Measurements from ENCODE around the gene TET3.

TET3 gene

DNA sequence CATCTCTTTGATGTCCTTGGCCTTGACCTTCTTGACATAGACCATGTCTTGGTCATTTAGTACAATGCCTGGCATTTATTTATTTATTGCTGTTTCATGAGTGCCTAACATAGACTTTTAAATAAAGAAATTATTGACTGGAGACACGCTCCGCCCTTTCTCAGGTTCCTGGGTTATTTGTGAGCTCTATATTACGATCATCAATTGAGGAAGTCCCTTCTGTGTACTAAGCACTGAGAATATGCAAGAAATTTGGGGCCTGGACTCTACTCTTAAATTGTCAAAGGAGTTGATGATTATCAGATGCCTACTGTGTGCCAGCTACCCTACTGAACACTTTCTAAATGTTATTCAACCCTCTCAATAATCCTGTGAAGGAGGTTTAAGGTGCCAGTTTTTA lies 19.7 kb upstream of the TET3 start:
- no peak for DNase-seq

DNA sequence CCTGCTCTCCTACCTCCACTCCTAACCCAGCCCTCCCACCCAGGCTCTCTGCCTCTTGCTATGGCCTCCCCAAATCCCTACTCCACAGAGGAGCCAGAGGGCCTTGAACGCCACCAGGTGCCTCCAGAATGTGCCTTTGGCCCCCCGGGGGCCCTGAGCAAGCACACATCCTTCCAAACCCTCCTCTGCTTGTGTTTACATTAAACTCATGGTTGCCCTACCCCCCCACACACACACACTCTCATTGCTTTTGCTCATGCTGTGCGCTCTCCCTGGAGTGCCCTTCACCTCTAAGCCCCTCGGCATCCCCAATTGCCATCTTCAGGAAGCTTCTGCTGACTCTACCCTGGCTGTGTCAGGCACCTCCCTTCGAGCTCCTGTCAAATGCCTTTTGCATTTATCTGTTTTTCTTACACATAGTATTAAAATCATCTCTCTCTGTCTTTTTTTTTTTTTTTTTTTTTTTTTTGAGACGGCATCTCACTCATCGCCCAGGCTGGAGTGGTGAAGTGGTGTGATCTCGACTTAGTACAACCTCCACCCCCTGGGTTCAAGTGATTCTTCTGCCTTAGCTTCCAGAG lies 16.3 kb upstream of the TET3 start:
- DNase-seq = no peak

DNA sequence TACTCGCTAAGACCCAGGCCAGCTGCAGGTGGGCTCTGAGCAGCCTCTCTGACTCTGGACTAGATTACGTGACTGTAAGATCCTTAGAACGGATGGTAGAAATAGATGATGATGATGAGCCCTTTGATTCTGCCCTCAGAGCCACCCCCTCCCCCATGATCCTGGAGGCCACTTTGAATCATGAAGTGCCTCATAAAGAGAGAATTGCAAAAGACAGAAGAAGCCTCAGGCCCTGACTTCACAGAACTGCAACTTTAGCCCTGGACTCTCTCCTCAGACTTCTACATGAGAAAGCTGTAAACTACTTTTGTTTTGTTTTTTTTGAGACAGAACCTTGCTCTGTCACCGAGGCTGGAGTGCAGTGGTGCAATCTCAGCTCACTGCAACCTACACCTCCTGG lies 15.4 kb upstream of the TET3 start:
- DNase-seq = no peak

DNA sequence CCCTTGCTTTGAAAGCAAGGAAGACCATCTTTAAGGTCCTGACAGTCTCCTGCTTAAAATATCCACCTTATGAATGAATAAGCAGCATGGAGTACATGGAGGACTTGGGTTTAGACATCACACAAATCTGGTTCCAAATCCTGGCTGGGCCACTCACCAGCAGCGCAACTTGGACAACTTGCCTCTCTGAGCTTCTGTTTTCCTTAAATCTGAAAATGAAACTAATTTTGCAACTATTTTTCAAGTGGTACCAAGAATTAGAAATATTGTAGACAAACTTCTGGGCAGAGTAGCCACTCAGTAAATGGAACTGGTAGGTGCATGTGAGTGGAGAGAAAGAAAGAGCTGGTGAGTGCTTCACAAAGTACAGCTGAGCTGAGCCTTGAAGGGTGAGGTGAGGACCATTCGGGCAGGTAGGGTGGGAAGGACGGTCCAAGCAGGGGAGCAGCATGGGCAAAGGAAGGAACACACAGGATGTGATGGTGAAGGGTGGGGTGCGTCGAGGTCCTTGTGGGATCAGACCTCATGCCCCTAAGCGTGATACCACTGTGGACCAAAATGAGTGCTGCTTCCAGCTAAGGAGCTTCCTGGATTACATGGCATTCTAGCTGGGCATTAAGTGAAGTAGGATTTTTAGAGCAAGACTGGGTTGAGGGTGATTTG lies 14.4 kb upstream of the TET3 start:
- DNase-seq = no peak

DNA sequence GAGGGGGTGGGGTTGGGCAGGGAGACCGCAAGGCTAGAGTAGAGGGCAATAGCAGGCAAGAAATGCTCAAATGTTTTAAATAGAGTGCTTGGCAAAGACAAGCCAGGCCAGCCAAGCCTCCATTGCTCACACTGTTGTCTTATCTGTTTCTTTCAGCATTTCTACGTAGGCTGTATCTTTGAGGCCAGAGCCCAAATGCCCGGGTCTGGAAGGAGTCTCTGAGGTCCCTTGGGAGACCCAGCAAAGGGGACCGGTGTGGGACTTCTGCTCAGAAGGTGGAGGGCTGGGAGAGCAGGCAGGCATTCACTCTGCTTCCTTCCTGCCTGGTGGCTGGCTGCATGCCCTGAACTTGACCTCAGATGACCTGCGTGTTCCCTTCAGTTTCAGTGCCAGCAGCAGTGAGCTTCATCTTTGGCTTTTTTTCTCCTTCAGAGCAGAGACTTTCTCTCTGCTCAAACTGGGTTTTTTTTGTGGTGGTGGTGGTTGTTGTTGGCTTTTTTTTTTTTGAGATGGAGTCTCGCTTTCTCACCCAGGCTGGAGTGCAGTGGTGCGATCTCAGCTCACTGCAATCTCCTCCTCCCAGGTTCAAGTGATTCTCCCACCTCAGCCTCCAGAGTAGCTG lies 13.7 kb upstream of the TET3 start:
- peak; percentile 45 for DNase-seq

DNA sequence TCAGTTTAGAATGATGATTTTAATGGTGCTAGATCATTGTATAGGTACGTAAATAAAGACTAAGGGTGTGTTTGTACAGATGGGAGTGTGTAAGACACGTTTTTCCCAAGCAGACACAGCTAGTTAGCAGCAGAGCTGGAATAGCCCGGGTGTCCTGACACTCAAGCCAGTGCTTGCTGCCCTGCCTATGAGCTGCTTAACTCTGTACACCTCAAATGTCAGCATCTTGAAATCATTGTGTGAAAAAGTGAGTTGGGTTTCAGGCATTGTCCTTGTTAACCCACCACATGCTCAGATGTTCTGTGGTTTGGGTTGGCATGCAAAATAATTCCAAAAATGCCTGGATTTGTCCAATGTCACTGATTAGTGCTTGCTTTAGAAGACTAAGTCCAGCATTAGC lies 13.0 kb upstream of the TET3 start:
- DNase-seq = no peak

DNA sequence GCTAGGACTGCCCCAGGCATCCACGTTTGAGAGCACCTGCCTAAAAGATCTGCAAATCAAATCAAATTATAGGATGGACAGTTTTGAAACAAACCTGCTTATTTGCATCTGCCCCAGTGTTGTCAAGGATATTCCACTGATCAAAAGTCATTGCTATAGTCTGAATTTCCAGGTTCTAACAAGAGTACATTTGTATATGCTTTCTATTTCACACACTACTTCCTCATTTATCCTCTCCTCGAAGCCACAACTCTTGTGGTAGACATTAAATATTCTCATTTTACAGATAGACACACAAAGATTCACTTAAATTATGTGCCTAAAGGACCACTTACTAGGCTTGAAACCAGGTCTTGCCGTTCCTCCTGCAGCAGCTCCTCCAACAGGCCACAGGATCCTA lies 11.9 kb upstream of the TET3 start:
- no peak for DNase-seq

DNA sequence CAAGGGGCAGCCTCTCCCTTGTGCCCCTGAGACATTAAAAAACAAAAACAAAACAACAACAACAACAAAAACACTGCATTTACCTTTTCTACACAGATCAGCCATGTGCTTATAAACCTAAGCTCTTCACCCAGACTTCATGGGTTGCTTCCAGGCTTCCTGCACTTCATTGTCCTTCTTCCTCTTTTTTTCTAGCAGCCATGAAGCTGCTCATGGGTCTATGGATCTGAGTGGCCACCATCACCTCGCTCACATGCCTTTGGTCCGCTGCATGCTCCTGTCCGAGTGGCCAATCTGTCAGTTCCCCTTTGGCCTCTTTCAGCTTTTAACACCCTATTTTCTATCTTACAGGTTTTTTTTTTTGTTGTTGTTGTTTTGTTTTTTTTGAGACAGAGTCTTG lies 9.0 kb upstream of the TET3 start:
- DNase-seq = no peak

DNA sequence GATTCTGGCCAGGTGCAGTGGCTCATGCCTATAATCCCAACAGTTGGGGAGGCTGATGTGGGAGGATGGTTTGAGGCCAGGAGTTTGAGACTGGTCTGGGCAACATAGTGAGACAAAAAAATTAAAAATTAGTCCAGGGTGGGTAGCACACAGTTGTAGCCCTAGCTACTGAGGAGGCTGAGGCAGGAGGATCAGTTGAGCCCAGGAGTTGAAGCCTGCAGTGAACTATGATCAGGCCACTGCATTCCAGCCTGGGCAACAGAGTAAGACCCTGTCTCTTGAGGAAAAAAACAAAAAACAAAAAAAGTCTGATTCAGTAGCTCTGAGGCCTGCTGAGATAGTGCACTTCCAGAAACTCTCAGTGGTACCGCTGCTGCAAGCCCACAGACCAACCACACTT lies 7.9 kb upstream of the TET3 start:
- DNase-seq = no peak

DNA sequence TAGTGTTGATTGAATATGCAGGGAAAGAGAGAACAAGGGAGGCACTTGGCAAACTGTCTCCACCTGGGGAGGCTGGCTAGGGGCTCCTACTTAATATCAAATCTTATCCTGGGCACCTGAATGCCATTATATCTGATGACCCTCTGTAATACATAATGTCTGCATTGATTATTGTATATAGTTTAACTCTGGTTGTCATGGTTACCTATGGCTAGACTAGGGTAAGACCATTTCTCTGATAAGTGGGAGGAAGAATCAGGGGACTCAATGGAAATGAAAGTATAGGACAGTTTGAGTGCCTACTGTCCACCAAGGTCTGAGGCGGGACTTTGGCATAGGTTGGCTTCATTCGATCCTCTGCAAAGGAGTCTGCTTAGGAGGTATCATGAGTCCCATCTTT lies 7.2 kb upstream of the TET3 start:
- DNase-seq = no peak

DNA sequence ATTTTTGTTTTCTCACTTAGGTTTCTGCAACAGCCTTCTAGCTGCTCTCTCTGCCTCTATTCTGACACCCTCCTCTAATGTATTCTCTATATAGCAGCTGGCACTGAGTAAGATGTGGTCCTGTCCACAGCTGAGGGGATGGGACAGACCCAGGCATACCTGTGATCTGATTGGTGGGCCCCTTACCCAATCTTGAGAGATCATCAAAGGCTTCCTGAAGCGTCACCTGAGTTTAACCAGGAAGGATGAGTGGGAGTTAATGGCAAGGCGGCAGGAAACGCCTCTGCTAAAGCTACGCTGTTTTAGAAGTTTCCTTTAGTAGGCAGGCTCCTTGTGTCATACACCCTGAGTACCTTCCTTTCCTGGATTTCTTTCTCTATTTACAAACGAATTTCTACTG lies 5.7 kb upstream of the TET3 start:
- peak; percentile 41 for DNase-seq

DNA sequence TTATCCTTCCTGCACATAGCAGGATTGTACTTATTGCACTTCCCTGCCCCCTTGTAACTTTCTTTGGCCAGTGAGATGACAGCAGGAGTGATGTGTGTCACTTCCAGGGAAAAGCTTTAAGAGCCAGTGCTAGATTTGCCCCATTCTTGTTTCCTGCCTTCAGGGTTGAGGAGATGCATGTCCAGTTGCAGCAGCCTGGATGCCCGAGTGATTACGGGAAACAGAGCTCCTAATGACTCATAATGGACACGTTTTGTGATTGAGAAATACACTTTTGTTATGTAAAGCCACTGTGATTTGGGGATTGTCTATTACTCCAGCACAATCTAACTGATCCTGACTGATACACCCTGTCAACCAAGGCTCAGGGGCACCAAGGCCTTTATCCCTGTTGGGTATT lies 5.0 kb upstream of the TET3 start:
- no peak for DNase-seq

DNA sequence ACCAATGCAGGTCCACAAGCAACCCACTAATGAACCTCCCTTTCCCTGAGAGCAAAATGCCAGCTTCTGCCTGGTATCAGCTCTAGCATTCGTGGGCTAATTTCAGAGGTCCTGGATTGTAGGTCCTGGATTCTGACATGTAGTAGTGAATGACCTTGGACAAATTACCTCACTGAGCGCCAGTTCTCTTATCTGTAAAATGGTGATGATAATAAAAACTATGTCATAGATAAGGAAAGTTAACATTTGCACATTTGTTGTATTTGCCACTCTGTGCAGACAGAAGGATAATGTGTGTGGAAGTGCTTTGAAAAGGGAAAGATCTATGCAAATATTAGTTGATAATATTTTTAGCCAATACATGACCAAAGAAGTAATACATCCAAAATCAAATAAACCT lies 4.1 kb upstream of the TET3 start:
- DNase-seq = no peak

DNA sequence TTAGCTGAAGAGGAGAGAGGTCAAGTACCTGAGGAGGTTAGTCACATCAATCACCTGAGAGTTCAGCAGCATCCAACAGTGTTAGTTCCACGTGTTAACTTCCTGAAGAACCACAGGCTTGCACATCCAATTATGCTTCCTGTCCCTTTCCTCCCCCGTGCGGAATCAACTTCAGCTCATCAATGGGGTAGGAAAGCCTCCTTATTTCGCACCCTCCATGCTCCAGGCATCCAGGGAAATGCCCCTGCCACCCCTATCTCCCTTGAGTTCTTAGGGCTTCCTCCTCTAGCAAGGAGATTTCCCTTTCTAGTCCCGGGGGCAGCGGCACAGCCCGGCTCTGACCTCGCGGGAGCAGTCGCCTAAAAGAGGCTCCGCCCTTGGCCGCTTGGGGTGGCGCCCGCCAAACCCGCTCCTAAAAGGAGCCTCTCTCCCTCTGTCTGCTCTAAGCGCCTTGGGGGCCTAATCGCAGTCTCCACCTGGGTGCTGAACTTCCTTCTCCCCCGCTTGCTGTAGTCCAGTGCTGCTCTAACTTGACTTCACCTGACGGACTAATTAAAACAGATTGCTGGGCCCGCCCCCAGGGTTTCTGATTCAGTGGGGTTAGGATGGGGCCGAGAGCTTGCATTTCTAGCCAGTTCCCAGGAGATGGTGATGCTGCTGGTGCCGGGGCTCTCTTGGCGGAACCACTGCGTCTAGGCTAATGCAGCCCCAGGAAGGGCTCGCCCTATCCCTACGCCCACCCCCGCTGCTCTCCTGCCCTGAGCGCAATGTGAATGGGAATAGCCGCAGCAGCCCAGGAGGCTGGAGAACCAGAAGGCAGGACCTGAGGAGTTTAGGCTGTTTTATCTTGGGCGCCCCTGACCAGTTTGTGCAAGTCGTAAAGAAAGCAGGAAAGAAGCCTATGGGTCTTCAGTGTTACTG lies 3.4 kb upstream of the TET3 start:
- no peak for DNase-seq

DNA sequence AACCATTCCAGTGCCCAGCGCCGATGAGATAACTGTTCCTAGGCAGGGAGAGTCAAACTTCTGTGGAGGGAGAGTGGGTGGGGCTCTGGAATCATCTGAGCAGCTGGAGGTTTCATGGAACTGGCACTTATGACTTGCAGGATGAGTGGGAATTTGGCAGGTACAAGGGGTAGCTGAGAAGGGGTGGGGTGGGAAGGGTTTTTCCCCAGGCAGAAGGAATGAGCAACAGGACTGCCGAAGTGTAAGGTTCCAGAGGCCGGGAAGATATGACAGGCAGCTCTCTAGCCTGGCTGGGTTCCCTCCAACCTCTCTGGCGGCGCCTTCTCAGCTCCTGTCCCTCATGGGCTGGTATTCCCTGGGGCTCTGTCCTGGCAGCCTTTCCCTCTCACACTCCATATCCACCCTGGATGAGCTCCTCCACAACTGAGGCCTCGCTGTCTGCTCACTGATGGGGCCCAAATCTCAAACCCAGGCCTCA lies 2.5 kb upstream of the TET3 start:
- no peak for DNase-seq

DNA sequence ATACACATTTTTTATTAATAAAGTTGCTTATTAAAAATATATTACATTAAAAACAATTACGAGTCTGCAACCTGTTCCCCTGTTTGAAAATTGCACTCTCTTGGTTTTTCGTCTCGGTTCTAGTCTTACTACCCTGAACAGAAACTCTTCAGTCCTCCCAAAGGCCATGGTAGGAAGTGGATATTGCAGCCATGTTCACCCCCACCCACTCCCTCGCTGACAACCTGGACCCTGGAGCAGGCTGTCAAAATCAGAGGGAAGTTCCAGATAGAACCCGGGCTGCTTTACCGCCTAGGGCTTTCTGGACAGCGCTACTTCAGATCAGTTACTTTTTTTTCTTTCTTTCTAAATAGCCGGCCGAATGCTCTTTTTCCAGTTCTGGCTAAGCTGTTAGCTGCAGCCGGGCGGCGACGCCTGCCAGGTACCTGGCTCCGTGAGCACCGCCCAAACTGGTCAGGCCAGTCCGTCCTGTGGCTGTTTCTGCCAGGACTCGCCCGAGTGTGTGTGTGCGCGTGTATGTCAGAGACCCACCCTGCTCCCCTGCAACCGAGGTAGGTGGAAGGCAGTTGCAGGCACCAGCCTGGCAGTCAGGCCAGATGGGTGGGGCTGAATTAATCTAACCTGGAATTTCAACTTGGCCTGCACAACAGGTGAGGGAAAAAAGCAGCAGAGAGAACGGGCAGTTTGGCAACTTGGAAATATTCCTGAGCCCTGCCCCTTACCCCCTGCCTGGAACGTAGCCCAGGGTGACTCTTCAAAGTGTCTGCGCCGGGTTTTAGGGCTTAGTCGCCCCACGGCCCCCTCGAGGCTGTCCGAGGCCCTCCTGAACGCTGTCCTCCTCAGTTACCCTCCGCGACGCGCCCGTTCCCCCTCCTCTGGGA lies 1.1 kb upstream of the TET3 start:
- no peak for DNase-seq

DNA sequence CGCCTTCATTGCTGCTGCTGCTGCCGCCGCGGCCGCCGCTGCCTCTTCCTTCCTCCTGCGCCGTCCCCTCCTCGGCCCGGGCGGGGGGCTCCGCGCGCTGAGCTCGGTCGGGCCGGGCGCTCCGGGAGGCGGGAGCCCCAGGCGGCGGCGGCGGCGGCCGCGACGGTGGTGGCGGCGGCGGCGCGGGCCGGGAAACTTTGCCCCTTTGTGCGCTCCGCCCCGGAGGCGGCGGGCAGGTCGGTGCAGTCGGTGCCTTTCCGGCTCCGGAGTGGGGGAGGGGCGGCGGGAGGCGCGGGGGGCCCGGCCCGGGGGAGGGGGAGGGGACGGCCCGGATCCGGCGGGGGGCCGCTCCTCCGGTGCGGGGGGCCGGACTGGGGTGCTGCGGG lies 205 bp downstream of the TET3 start:
- peak; percentile 60 for DNase-seq

DNA sequence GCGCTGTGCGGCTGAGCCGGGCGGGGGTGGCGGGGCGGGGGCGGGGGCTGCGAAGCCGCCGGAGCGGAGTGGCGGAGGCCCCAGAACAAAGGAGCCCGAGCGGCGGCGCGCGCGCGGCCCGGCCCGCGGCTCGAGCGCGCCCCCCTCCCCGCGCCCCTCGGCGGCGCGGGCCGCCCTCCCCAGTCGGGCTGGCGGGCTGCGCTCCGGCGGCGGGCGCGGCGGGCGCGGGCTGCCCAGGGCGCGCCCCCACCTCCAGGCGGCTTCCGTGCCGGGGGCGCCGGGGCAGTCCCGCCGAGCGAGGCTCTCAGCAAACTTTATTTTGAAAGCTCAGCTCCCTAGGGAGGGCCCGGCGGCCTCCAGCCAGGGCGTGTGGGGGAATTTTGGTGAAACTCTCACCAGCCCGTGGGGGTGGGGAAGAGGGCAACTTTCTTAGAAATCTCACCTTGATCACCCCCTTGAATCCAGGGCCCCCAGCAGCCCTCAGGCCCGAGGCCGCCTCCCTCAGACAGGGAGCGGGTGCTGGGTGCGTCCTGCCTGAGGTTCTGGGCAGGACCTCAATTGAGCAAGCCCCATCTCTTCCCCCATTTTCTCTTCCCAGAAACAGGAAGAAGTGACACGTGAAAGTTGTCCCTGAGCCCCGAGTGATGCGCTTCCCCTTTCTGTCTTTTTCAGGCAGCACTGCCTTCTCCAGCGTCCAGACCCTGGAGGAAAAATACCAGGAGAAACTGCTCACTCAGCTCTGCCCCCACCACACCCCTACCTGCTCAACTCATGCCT lies 786 bp downstream of the TET3 start:
- DNase-seq = peak; percentile 37

DNA sequence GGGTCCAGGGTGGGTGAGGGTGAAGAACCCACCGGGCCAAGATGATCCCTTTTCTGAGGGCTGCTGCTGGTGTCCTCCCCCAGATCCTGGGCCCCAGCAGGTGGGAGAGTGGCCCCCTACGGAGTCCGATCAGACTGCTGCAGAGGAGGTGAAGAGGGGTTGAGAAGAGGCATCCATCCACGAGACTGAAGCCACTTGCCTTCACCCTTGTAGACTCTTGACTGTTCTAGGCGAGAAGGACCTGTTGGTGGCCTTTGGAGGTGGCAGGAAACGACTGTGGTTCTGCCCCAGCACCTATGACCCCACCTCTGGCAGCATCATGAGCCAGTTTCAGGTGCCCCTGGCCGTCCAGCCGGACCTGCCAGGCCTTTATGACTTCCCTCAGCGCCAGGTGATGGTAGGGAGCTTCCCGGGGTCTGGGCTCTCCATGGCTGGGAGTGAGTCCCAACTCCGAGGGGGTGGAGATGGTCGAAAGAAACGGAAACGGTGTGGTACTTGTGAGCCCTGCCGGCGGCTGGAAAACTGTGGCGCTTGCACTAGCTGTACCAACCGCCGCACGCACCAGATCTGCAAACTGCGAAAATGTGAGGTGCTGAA lies 1.5 kb downstream of the TET3 start:
- peak; percentile 36 for DNase-seq

DNA sequence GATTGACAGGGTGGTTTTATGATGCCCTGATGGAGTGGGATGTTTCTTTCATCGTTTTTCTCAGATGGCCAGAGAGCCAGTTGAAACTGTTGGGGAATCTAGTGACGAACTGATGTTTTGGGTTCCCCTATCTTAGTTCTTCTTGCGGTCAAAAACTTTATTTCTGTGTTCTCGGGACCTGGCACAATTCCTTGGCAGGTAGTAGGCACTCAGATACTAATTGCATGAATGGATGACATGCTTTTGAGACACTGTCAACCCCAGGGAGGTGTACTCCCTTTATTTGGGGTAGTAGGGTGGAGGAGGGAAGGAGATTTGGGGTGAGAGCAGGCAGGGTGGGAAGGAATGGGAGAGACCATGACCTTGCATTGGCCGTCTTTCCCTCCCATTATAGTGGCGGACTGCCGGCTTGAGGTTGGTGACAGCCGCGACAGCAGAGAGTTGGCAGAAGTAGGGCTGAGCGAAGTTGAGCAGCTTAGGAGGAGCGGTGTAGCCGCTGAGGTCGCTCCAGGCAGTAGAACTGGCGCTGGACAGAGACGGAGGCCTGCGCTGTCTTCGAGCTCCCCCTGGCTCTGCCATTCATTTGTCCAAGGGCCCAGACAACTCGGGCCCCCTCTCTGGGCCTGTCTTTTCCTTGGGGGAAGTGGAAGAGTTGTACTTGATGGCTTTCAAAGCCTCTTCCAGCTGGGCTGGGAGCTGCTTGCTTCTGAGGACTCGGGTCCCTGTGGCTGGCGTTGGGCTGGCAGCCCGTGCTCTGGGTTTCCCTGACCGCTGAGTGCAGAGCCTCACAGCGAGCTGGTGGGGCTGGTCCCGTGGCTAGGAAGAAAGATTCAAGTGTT lies 2.6 kb downstream of the TET3 start:
- peak; percentile 28 for DNase-seq

Data from activated effector memory CD4-positive, alpha-beta T cell treated with Interleukin-2 at 50 U/mL for 16 hours (primary cell).